Ovary (tissue), 3 donors: ENCODE data around the gene CCDC136.

ENCODE experiments used
- EP300 ChIP-seq: sonication (generic); formaldehyde crosslinking; IDR thresholded peaks from one replicate; pipeline ENCODE4 v1.6.1; 2017; ENCODE audit warnings: antibody characterized with exemption
- TF ChIP-seq, protein P1 (sequence below), 3 donors: fragments of 450-650 bp in 2 of 3; fragments of 200-600 bp in 1 of 3; IDR thresholded peaks; one replicate each; pipeline versions ENCODE4 v1.5.1 to v1.8.0; 2016 to 2022; ENCODE audit warnings: antibody characterized with exemption in 3 of 3, mild to moderate bottlenecking in 1 of 3
- donor health status: DM: no; HTN: no; CAD: no.

DNA sequence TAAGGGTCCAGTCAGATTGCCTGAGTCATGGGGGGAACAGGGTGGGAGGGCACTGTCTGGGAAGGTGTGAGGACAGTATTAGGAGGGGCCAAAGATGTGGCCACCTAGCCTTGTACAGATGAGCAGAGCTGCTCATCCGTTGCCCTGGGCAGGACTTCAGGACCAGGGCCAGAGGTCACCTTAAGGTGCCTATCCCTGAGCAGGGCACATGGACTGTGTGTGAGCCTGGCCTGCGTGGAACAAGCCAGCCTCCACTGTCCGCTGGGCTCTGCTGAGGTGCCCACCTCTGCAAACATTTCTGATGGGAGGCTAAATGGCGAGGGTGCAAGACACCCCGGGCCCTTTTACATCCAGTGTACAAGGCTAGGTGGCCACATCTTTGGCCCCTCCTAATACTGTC is 12.8 kb upstream of the CCDC136 start:
- TF ChIP-seq, protein P1, sequence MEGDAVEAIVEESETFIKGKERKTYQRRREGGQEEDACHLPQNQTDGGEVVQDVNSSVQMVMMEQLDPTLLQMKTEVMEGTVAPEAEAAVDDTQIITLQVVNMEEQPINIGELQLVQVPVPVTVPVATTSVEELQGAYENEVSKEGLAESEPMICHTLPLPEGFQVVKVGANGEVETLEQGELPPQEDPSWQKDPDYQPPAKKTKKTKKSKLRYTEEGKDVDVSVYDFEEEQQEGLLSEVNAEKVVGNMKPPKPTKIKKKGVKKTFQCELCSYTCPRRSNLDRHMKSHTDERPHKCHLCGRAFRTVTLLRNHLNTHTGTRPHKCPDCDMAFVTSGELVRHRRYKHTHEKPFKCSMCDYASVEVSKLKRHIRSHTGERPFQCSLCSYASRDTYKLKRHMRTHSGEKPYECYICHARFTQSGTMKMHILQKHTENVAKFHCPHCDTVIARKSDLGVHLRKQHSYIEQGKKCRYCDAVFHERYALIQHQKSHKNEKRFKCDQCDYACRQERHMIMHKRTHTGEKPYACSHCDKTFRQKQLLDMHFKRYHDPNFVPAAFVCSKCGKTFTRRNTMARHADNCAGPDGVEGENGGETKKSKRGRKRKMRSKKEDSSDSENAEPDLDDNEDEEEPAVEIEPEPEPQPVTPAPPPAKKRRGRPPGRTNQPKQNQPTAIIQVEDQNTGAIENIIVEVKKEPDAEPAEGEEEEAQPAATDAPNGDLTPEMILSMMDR (IDR thresholded peaks at IDR 0.05), result no peak
- no peak for TF ChIP-seq EP300
